DND-41 (cell line): ENCODE results near the gene GRB2.
A peak's percentile ranks its signal among the peaks of the same experiment; 100 is the strongest.

Experiments
- ATAC-seq: fragments of 200-7000 bp; cut with Tn5 transposase; 3 replicates; pipeline ENCODE4 v1.9.1; 2021; ENCODE audit warnings: low read depth; ENCODE audit not compliant: insufficient read depth
- DNase-seq: peaks from one replicate; pipeline ENCODE4 v3.0.0-alpha.2; 2020
- H2AFZ ChIP-seq: 2 replicates; pipeline ENCODE4 v1.6.0; 2012; ENCODE audit warnings: low read depth, low read length
- H3K27ac ChIP-seq: 2 replicates; pipeline ENCODE4 v1.5.1; 2012; ENCODE audit warnings: low read length, inconsistent platforms
- H3K27me3 ChIP-seq: fragments of 200-600 bp; sonication (generic); 2 replicates; pipeline ENCODE4 v1.6.0; 2012; ENCODE audit warnings: low read length, mild to moderate bottlenecking, inconsistent platforms; ENCODE audit not compliant: insufficient read depth, poor library complexity
- H3K36me3 ChIP-seq: 2 replicates; pipeline ENCODE4 v1.5.1; 2012; ENCODE audit warnings: low read length, inconsistent platforms; ENCODE audit not compliant: insufficient read depth
- H3K4me1 ChIP-seq: 2 replicates; pipeline ENCODE4 v1.5.1; 2012; ENCODE audit warnings: mild to moderate bottlenecking, low read length; ENCODE audit not compliant: insufficient read depth
- H3K4me2 ChIP-seq: 2 replicates; pipeline ENCODE4 v1.6.0; 2012; ENCODE audit warnings: mild to moderate bottlenecking, moderate library complexity, low read length, inconsistent platforms; ENCODE audit not compliant: insufficient read depth
- H3K4me3 ChIP-seq, 2 experiments: fragments of 200-600 bp in 1 of 2; shearing (Covaris generic) in 1 of 2; 2 replicates each; pipeline ENCODE4 v1.5.1; 2012 to 2016; ENCODE audit warnings: inconsistent platforms in 2 of 2, low read length in 2 of 2, mild to moderate bottlenecking in 2 of 2, low read depth in 1 of 2, moderate library complexity in 1 of 2
- H3K79me2 ChIP-seq: 2 replicates; pipeline ENCODE4 v1.6.0; 2012; ENCODE audit warnings: low read length, inconsistent platforms; ENCODE audit not compliant: insufficient read depth
- H3K9ac ChIP-seq: 2 replicates; pipeline ENCODE4 v1.6.0; 2012; ENCODE audit warnings: low read depth, mild to moderate bottlenecking, inconsistent platforms, low read length, moderate library complexity
- H3K9me3 ChIP-seq: 2 replicates; pipeline ENCODE4 v1.5.1; 2012; ENCODE audit warnings: low read length, moderate library complexity, mild to moderate bottlenecking, inconsistent platforms; ENCODE audit not compliant: insufficient read depth, severe bottlenecking
- H4K20me1 ChIP-seq: 2 replicates; pipeline ENCODE4 v1.6.0; 2012; ENCODE audit warnings: low read length; ENCODE audit not compliant: insufficient read depth
- EZH2 ChIP-seq: IDR thresholded peaks from 3 replicates; pipeline ENCODE4 v1.6.1; 2012; ENCODE audit warnings: borderline replicate concordance, low read depth, mild to moderate bottlenecking, moderate library complexity, low read length, inconsistent platforms; ENCODE audit not compliant: severe bottlenecking
- TF ChIP-seq, protein P1 (sequence below): IDR thresholded peaks from 2 replicates; pipeline ENCODE4 v1.5.1; 2012; ENCODE audit warnings: borderline replicate concordance, low read length, moderate library complexity, mild to moderate bottlenecking; ENCODE audit not compliant: poor library complexity, severe bottlenecking; ENCODE audit errors: extremely low read depth

The GRB2 gene

DNA sequence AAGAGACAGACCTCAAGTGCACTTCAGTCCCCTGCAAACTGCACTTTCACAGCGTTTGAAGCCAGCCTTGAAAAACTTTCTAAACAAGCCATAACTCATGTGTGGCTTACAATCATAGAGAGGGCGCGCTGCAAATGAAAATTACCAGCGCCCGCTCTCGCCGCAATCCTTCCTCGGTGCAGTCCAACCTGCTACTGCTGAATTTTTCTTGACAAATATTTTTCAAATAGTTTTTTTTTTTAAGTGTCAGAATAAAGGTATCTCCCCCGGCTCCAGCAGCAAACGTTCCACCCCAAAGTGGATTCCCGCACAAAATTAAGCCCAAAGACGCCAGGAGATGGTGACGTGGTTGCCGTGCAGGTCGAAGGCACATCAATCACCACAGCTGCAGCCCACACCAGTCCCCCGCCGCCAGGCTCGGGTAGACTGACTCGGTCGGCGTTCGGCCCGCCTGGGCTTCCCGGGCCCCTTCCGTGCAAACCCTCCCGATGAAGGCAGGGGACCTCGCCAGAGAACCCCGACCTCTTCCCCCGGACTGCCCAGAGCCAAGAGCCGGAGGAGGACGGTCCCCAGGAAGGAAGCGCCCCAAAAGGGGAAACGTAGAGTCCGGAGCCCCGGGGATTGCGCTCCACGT is 630 bp downstream of the GRB2 start:
- H3K4me3 ChIP-seq, result peak overlapping the region; percentile 94 to 100
- peaks cover 50% of the 10 kb centered on the region for H3K4me1 ChIP-seq
- peaks cover 21% of the 10 kb centered on the region; the same call in 1 of the 2 replicates for H3K36me3 ChIP-seq
- peak overlapping the region; percentile 81; the same call in 1 of the 2 replicates for H2AFZ ChIP-seq
- H3K4me2 ChIP-seq, result peak overlapping the region; percentile 76
- ATAC-seq (peak; percentile 58), DNase-seq (peak; percentile 66)
- no peaks in the 10 kb centered on the region for H3K9me3 ChIP-seq
- H3K27me3 ChIP-seq, result no peaks in the 10 kb centered on the region
- peak overlapping the region; percentile 97 for H3K9ac ChIP-seq
- peaks cover 46% of the 10 kb centered on the region for H4K20me1 ChIP-seq
- no peak for TF ChIP-seq EZH2
- TF ChIP-seq, protein P1, sequence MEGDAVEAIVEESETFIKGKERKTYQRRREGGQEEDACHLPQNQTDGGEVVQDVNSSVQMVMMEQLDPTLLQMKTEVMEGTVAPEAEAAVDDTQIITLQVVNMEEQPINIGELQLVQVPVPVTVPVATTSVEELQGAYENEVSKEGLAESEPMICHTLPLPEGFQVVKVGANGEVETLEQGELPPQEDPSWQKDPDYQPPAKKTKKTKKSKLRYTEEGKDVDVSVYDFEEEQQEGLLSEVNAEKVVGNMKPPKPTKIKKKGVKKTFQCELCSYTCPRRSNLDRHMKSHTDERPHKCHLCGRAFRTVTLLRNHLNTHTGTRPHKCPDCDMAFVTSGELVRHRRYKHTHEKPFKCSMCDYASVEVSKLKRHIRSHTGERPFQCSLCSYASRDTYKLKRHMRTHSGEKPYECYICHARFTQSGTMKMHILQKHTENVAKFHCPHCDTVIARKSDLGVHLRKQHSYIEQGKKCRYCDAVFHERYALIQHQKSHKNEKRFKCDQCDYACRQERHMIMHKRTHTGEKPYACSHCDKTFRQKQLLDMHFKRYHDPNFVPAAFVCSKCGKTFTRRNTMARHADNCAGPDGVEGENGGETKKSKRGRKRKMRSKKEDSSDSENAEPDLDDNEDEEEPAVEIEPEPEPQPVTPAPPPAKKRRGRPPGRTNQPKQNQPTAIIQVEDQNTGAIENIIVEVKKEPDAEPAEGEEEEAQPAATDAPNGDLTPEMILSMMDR, result no peak
- peak overlapping the region; percentile 76 for H3K27ac ChIP-seq
- H3K79me2 ChIP-seq, result peaks cover 55% of the 10 kb centered on the region

DNA sequence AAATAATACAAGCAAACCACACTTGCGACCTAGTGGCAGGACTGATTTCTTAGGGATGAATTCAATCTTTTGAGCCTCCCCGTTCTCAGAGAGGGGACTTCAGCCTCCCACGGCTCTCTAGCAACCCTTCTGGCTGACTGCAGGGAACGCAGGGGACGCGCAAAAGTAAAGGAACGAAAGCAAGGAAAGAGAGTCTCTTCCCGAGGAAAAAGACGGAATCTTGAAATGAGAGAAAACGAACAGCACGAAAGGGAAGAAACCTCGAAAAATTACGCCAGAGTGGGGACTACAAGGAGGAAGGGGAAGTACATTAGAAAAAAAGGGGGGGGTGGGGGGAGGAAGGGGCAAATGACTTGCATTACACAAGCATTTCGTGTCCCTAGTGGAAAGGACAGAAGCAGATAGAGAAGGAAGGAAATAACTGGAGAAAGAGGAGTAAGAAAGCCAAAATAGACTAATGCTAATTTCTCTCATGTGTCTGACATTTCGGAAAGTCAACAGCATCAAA is 1.2 kb downstream of the GRB2 start:
- DNase-seq, result peak; percentile 74
- peak overlapping the region; percentile 76 for H3K4me2 ChIP-seq
- no peaks in the 10 kb centered on the region for H3K27me3 ChIP-seq
- peaks cover 21% of the 10 kb centered on the region; the same call in 1 of the 2 replicates for H3K36me3 ChIP-seq
- peak overlapping the region; percentile 97 for H3K9ac ChIP-seq
- H3K9me3 ChIP-seq, result no peaks in the 10 kb centered on the region
- H2AFZ ChIP-seq, result peak overlapping the region; percentile 34
- ATAC-seq, result peak; percentile 47; the same call in 2 of the 3 replicates
- H3K79me2 ChIP-seq, result peaks cover 61% of the 10 kb centered on the region
- H4K20me1 ChIP-seq, result peaks cover 50% of the 10 kb centered on the region
- H3K27ac ChIP-seq, result peak overlapping the region; percentile 76
- peaks cover 50% of the 10 kb centered on the region for H3K4me1 ChIP-seq
- TF ChIP-seq EZH2, result no peak
- TF ChIP-seq, protein P1, result peak; percentile 98
- H3K4me3 ChIP-seq, result peak overlapping the region; percentile 94 to 100

DNA sequence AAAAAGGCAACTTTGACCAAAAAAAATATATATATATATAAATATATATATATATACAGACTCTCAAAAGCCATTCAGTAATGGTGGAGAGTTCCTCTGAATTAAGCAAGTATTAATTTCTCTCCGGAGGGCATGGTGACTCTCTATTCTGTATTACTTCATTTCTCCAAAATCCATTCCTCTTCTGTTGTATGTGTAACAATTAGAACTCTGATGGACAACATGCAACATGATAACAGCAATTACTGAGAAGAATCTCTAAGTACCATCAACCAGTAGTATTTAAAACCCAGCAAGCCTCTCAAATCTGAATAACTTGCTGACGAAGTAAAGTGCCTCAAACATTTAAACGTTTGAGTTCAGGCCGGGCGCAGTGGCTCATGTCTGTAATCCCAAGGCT is 2.3 kb downstream of the GRB2 start:
- peak overlapping the region; percentile 76 for H3K4me2 ChIP-seq
- TF ChIP-seq, protein P1, result no peak
- no peak for TF ChIP-seq EZH2
- H3K79me2 ChIP-seq, result peaks cover 72% of the 10 kb centered on the region
- peak overlapping the region in 1 of 2 experiments; percentile 94; a peak in 3 of 4 replicates for H3K4me3 ChIP-seq
- no peak for DNase-seq
- H3K9ac ChIP-seq, result peak overlapping the region; percentile 97
- peak overlapping the region; percentile 67 for H3K27ac ChIP-seq
- peaks cover 21% of the 10 kb centered on the region; the same call in 1 of the 2 replicates for H3K36me3 ChIP-seq
- no peaks in the 10 kb centered on the region for H3K27me3 ChIP-seq
- no peak for ATAC-seq
- peaks cover 61% of the 10 kb centered on the region for H4K20me1 ChIP-seq
- peaks cover 61% of the 10 kb centered on the region for H3K4me1 ChIP-seq
- no peaks in the 10 kb centered on the region for H3K9me3 ChIP-seq
- no peak overlapping the region for H2AFZ ChIP-seq
